Neural crest cell (in vitro differentiated cells): ENCODE results near the gene FBLN2. TPM values are rescaled to one million over a fixed set of nuclear protein-coding genes. Genes with fewer than 3 reads are reported as not detected.

Experiments used
- DNase-seq: peaks from one replicate; pipeline ENCODE4 v3.0.0; 2021; ENCODE audit warnings: low read depth, mixed read lengths, low spot score
- H3K27ac Mint-ChIP-seq: one replicate; pipeline ENCODE4 v1.8.0; 2021; ENCODE audit warnings: mild to moderate bottlenecking, mixed read lengths; ENCODE audit not compliant: unreplicated experiment
- H3K27me3 Mint-ChIP-seq: 2 replicates; pipeline ENCODE4 v1.8.0; 2021; ENCODE audit warnings: low read depth, mild to moderate bottlenecking, mixed read lengths
- H3K36me3 Mint-ChIP-seq: 2 replicates; pipeline ENCODE4 v1.8.0; 2021; ENCODE audit warnings: low read depth, mild to moderate bottlenecking, mixed read lengths
- H3K4me1 Mint-ChIP-seq: 2 replicates; pipeline ENCODE4 v1.8.0; 2021; ENCODE audit warnings: mixed read lengths
- H3K4me3 Mint-ChIP-seq: one replicate; pipeline ENCODE4 v1.8.0; 2021; ENCODE audit warnings: mild to moderate bottlenecking, mixed read lengths
- H3K9me3 Mint-ChIP-seq: 2 replicates; pipeline ENCODE4 v1.8.0; 2021; ENCODE audit warnings: mixed read lengths
- CTCF ChIP-seq: fragments of 200-600 bp; sonication (generic); conservative IDR thresholded peaks from 2 replicates; pipeline ENCODE4 v1.5.0; 2021; ENCODE audit warnings: antibody characterized with exemption, mild to moderate bottlenecking
- total RNA-seq: library from RNA; stranded (reverse); gene quantifications from 2 replicates; pipeline ENCODE4 v1.2.1, GENCODE V29; 2021

FBLN2 gene
- total RNA-seq, 1 donor from 2014 or later: 6.3 TPM

DNA sequence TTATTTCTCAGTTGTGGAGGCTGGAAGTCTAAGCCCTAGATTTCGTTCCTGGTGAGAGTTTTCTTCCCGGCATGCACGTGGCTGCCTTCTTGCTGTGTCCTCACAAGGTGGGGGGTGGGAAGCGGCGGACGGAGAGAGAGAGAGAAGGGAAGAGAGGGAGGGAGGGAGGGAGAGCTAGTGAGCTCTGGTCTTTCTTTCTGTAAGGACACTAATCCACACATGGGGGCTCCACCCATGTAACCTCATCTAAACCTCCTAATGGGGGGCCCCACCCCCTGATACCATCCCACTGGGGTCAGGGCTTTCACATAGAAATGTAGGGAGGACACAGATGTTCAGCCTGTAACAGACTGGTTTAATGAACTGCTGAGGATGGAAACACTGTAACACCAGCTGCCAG lies 7.3 kb downstream of the FBLN2 start:
- H3K27me3 Mint-ChIP-seq: no peaks in the 10 kb centered on the region
- peaks cover 22% of the 10 kb centered on the region for H3K4me1 Mint-ChIP-seq
- no peak for TF ChIP-seq CTCF
- DNase-seq: no peak
- no peaks in the 10 kb centered on the region for H3K36me3 Mint-ChIP-seq
- no peak overlapping the region for H3K27ac Mint-ChIP-seq
- H3K4me3 Mint-ChIP-seq: no peak overlapping the region
- no peaks in the 10 kb centered on the region for H3K9me3 Mint-ChIP-seq

GRCh38 chr3:13556917-13557316 lies 8.0 kb downstream of the FBLN2 start:
- no peak for DNase-seq
- H3K27me3 Mint-ChIP-seq: no peaks in the 10 kb centered on the region
- peaks cover 22% of the 10 kb centered on the region for H3K4me1 Mint-ChIP-seq
- no peaks in the 10 kb centered on the region for H3K9me3 Mint-ChIP-seq
- no peak overlapping the region for H3K4me3 Mint-ChIP-seq
- no peak for TF ChIP-seq CTCF
- peak overlapping the region; percentile 85 for H3K27ac Mint-ChIP-seq
- no peaks in the 10 kb centered on the region for H3K36me3 Mint-ChIP-seq

GRCh38 chr3:13557417-13557816 lies 8.5 kb downstream of the FBLN2 start:
- no peak for DNase-seq
- no peak overlapping the region for H3K4me3 Mint-ChIP-seq
- no peak for TF ChIP-seq CTCF
- peaks cover 22% of the 10 kb centered on the region for H3K4me1 Mint-ChIP-seq
- H3K9me3 Mint-ChIP-seq: no peaks in the 10 kb centered on the region
- no peaks in the 10 kb centered on the region for H3K36me3 Mint-ChIP-seq
- peak overlapping the region; percentile 85 for H3K27ac Mint-ChIP-seq
- H3K27me3 Mint-ChIP-seq: no peaks in the 10 kb centered on the region

GRCh38 chr3:13557926-13558325 lies 9.0 kb downstream of the FBLN2 start:
- Mint-ChIP-seq H3K4me1 (peaks cover 22% of the 10 kb centered on the region), H3K4me3 (no peak overlapping the region), H3K27ac (no peak overlapping the region), H3K27me3 (no peaks in the 10 kb centered on the region), H3K9me3 (no peaks in the 10 kb centered on the region), H3K36me3 (no peaks in the 10 kb centered on the region)
- no peak for DNase-seq
- no peak for TF ChIP-seq CTCF

- no peaks in the 10 kb centered on the region for H3K27me3 Mint-ChIP-seq
- no peak overlapping the region for H3K27ac Mint-ChIP-seq
- TF ChIP-seq CTCF: no peak
- no peaks in the 10 kb centered on the region for H3K9me3 Mint-ChIP-seq
- peaks cover 22% of the 10 kb centered on the region for H3K4me1 Mint-ChIP-seq
- H3K4me3 Mint-ChIP-seq: no peak overlapping the region
- H3K36me3 Mint-ChIP-seq: no peaks in the 10 kb centered on the region
- DNase-seq: no peak
These were observed 9.7 kb downstream of the FBLN2 start for GRCh38 chr3:13558651-13559050.
